ENCODE data around the gene EPB41L5.
A peak's percentile ranks its signal among the peaks of the same experiment; 100 is the strongest.

Gene EPB41L5

DNA sequence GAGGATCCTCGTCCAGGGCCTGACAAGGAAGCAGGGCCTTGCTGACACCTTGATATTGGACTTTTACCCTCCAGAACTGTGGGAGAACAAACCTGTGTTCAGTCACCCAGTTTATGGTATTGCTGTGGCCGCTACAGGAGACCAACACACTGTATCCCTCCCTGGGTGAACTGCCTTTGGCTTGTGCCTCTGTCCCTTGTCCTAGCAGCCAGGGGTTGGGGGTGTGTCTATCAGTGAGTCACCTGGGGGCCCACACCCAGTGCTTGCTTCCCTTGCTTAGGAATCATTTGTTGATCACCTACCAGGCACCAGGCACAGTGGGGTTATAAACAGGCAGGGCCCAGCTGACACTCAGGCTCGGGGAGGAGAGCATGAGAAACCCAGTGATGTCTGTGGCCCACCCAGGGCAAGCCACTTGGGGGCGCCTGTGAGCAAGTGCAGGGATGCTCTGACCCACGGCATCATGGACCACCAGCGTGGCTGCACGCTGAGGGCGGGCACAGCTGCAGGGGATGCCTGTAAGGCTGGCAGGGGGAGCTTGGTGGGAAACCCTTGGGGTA, 193.2 kb downstream of the EPB41L5 start:
- DNase-seq = no peak

DNA sequence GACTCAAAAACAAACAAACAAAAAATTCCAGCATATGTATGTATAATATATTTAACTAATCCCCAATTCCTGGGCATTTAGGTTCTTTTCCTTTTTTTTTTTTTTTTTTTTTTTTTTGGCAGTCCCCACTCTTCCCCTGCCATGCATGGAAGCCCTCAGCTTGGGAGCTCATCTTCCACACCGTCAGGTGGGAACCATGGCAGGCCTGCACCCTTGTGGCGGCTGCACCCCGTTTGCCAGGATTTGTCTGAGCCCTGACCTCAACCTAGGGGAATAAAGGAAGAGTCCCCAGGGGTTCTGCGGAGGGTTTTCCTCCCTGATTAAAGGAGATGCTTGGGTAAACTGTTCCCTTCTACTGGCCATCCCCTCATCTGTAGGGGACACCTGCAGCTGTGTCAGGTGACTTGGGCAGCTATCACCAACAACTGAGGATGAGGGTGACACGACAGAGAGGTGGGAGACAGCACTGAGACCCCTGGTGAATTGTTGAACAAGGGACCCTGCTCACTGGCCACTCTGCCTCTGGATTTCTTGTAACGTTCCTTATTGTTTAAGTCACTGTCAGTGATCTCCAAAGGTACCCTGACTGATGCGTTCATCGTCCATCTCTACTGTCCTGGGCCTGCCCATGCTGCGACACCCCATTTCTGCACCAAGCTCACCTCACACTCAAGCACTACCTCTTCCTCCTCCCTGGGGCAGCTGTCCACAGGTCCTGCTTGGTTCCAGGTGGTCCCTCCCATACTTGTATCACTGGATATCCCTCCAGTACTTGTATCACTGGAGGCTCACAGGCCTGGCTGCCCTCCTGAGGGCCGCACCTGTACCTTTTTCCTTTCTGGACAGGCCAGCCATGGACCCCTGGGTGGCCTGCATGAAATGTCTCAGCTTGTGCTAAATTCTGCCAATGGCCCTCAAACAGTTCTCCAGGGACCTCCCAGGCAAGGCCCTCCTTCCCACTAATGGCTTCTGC, 195.8 kb downstream of the EPB41L5 start:
- DNase-seq = no peak

DNA sequence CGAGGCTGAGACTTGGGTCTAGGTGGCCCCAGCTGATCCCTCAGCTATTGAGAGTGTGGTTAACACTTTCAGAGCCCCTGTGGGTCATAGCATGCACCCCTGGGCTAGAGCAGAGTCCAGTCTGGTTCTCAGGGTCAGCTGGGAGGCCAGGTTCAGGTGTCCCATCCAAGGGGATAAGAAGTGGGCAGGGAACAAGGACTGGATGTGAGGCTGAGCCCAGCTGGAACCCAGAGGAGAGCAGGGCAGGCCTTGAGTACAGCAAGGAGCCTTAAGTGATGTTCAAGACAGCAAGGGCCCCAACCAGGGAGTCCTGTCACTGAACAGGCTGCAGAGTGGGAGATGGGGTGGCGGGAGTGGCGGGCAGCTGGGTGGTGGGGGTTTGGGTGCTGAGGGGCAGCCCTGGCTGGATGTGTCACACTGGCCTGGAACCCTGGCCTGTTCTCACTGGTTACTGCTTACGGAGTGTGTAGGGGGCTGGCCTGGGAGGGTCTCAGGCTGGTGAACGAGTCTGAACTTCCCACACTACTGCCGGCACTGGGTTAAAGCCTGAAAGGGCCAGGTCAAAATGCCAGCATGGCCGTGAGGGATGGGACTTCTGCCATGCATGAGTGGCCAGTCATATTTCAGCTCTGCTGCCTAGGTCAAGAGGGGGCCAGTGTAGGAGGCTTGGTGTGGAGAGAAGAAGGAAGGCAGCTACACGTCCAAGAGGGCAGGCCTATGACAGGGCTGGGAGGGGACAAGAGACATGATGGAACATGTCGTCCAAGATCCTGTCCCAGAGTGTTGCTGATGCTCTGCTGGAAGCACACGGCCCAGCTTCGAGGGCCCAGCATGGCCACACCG, 196.8 kb downstream of the EPB41L5 start:
- DNase-seq = no peak

DNA sequence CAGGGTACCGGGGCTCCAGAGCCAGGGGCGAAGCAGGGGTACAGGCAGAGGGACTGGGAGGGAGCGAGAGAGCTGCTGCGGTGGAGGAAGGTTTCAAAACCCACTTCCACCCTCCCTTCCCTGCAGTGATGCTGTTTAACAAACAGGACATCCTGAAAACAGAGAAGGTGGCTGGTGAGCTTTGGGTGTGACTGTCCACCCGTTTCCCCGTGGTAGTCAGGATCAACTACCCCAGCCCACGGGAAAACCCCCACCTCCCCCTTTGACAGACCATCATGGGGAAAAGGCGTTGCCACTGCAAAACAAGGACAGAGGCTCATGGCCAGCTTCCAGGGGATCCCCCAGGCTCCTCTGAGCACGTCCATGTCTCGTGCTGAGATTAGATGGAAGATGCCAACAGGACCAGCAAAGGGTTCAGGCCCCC, 197.4 kb downstream of the EPB41L5 start:
- no peak for DNase-seq

DNA sequence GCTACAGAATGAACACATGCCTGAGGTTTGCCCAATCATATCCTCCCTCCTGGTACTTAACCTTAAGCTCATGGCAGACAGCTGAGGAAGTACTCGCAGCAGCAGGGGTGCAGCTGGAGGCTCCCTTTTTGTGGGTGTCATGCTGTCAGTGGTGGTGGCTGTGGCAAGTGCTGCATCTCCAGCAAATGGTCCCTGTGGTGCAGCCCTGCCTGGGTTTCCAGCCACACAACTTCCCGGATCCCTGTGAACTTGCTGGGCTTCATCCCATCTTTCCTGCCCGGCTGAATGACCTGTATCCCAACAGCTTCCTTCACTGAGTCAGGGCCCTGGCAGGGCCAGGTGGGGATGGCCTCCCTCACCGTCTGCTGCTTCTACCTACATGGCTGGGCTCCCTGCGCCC, 205.3 kb downstream of the EPB41L5 start:
- DNase-seq = no peak

DNA sequence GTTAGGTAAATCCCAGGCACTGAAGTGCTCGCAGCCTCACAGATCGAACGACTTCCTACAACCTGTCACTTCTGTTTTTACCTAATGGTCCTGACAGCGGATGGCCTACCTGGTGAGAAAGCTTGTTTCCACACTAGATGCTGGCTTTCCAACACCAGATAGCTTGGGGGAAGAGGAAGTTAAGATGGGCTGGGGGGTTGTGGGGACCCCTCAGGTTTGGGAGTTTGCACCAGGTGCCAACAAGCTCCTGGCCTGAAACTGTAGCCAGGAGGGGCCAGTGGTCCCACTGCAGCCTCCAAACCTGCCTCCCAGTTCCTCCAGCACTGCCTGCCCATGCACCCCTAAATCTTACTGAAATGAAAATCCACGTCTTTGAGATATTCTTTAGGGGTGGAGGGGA, 206.4 kb downstream of the EPB41L5 start:
- no peak for DNase-seq

DNA sequence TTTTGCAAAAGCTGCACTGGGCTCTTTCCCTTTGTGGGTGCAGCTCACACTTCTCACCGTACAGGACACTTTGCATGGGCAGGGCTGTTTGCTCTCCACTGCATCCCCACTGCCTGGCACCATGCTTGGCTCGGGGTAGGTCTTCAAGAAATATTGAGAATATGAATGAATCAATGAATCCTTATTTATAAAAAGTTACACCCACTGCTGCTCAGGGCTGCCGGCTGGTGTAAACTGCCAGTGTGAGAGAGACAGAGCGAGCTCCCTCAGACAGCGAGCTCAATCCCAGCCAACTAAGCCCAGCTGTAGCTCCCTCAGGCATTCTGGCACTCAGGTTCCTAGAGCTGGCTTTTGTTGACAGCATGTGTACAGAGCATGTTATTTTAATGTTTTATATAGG, 206.9 kb downstream of the EPB41L5 start:
- no peak for DNase-seq

DNA sequence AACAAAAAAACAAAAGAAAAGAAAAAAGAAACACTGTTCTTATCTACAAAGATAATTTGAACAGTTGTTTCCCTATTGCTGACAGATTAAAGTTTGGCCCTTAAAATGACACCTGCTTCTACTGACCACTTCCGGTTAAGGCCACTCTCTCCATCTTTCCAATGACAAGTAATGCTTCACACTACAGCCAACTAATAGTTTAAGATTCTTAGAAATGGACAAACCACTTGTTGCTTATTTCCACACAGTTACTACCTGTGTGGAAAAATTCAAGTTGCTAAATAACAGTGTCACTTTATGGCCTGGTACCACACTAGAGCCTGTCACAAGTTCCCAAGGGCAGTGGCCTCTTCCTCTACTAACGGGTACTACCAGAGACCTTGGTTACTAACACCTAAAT, 207.9 kb downstream of the EPB41L5 start:
- no peak for DNase-seq

DNA sequence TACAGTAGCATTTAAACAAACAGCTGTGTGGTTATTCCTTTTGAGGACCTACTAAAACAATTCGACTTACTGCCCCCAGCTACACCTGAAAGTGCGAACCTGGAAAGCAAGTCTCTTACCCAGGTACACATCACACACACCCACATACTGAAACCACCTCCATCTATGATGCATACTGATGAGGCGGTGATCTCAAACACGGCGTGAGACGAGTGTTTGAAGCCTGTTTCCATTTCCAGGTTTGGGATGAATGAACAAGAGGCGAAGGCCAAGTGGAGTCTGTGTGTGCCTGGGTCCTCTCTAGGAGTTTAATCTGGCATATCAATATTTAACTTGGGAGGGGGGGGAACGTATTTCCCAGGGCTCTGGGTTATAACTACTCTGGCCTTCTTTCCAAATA, 208.7 kb downstream of the EPB41L5 start:
- no peak for DNase-seq

DNA sequence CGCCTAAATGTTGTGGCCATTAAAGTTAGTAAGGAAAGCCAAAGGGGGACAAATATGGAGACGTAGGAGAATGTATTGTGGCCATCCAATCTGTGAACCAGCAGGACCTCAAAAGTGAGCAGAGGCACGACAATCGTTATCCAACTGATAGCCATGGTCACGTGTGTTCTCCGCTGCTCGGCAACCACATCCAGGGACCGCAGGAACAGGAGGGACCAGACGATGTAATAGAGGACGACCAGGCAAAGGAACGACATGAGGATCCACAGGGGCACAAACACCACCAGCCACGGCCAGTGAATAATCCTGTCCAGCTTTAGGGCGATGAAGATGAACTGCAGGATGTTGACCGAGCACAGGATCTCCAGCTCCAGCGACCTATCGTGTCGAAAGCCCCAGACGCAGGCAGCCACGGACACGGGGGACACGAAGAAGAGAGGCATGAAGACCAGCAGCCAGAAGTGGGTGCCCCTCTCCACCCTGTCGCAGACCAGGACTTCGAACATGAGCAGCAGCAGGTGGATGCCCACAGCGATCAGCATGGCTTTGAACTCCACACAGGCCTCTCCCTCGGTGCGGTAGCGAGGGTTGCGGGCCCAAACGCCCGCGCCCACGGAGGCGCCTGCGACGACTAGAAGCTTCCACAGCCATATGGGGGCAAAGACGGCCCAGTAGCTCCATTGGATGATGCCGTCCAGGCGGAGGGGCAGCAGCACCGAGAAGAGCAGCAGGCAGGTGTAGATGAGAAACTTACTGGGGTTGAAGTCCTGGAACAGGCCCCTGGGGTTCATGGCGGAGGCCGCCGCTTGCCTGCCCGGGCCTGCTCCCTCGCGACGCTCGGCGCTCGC, 209.5 kb downstream of the EPB41L5 start:
- DNase-seq = no peak

DNA sequence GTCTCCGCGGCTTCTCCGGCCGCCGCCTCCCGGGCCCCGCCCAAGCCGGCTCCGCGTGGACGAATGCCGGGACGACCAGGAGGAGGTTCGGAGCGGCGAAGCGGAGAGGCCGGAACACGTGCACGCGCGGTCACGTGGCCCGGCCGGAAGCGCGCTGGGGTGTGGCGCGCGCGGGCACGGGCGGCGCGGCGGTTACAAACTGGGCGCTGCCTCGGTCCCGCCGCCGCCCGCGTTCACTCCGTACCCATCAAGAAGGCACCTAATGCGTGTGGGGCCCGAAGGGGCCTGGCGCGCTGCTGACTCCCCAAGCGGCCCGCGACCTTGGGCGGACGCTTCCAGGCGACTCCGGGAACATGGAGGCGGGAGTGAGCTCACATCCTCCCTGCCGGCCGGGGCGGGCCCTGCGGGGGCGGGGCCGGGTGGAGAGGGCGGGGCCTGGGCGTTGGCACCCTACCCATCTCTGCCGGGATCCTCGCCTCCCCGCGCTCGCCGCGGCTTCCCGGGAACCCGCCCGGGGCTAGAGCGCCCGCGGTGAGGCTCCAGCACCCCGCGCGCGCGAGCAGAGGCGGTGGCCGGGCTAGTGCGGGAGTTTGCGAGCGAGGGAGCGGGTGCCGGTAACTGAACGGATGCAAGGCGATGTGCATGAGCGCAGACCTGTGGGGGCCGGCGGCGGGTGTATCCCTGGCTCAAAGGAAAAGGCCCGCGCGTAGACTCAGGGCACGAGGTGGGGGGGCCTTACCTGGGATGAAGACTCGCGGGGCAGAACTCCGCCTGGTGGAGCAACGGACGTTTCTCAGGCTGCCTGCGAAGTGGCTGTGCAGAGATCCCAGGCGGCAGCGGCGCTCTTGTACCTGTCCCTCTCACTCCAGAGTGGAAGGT, 210.4 kb downstream of the EPB41L5 start, which contains the start of gene TMEM185B:
TSS of gene TMEM185B (minus strand) at position 367 of the 879 bp plus-strand sequence. CDS start 424 bp downstream, outside the sequence.
- DNase-seq = peak; percentile 47 to 72

DNA sequence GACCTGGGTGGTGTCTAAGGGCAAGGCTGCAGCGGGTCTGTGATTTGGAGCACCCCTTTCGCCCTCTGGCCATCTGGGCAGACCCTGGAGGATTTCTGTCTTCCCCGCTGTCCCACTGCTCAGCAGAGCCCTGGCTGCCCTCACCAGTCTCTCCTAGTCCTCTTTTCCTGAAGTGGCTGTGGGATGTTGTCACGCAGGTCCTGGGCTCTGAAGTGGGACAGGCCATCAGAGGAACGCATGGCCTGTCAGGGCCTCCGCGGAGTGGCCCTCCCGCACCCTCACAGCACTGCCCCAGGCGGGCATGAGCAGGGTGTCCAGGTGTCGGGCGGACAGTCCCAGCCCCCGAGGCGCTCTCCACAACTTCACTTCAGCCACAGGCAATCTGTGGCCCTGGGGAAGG, 211.4 kb downstream of the EPB41L5 start:
- DNase-seq = no peak

DNA sequence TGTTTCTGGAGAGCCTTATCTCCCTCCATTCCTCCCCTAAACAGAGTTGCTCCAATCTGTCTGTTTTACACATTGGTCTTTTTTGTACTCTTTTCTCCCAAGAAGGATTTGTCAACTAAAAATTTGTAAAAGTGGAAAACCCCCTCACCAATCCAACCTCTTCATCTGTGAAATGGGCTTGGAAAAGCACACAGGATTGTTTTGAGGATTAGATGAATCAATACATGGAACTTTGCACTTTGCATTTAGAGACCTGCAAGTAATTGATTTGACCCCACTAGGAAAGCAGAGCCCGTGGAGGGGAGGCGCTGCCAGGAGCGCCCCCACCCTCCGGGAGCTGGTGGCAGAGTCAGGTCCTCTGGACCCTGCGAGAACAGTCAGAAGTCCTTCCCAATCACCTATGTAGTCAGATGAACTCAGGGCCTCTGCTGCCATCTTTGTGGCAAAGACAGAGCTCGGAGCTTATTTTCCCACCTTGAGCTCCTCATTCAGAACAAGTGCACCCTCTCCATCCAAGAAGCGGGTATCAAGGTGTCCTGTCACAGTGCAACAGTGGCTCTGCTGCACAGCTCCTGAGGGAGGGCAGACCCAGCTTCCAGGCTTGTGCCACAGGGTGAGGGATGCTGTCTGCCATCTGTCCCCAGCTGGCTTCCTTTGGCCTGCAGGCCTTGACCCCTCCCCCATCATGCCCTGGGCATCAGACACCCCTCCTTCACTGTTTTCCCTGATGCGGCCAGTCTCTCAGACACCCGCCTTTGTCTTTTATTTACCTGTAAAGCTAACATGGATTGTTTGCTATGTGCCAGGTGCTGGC, 212.1 kb downstream of the EPB41L5 start:
- DNase-seq = no peak

DNA sequence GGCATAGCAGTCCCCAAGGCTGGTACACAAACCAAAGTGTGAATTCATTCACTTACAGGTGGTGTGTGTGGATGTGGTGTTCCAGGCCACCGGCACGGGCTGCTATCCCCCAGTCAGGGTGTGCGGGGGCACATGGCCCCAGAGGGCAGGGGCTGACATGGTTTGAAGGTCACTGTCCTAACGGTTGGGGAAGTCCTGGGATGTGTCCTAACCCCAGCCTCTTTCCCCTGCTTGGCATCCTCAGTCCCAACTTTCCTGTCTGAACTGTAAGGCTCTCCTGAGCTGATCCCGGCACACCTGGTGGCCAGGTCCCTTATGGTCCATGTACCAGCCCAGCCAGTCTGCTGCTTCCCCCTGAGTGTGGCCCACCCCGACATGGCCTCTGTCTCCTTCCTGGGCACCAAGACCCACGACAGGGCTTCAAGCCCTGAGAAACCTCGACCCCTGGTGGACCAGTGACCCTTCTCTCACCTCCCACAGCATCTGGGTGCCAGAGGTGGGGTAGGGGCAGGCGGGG, 212.7 kb downstream of the EPB41L5 start:
- DNase-seq = no peak

DNA sequence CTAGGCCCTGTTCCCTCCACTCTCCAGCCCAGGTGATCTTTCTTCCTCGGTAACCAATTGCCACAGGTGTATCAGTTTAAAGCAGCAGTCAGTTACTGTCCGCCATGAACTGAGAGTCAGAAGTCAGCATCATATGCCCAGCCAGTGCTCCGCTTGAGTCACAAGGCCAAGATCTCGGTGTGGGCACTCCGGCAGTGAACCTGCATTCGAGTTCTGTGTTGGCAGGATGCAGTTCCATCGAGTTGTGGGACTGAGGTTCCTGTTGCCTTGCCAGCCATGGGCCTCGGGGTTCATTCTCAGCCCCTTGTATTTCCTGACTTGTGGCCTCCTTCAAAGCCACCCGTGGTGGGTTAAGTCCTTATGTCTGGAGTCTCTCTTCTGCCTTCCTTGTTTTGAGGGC, 213.4 kb downstream of the EPB41L5 start:
- DNase-seq = no peak

DNA sequence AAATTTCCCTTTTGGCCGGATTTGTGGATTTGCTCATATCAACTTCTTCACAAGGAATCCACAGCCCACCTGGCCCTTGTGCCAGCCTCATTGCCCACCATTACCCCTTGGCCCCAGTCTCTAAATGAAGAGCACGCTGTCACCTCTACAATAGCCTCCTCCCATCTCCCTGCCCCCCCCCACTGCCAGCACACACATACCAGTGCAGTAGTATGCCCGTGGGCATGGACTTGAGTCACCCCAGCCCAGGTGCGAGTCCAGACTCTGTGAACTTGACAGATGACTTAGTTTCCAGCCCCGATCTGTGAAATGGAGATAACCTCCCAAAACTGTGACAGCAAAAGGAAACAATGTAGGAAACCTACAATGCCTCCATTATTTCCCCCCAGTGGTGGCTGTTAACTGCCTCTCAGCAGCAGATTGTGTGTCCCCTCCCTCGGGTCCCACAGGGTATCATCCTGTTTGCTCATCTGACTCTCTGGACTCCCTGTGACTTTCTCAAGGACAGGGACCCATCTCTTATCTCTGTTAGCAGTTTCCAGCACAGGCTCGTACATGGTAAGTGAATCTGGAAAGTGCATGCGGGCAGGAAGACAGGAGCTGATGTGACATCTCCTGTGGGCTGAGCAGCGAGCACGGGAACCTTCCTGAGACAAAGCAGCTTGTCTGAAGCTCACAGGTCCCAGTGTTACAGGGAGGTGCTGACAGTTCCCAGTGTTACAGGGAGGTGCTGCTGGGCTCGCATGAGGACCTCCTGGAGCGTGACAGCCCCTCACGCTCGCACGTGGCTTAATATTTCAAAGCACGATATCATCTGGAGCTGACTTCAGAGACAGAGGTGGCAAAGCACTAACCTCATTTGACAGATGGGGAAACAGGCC, 214.5 kb downstream of the EPB41L5 start:
- DNase-seq = no peak

DNA sequence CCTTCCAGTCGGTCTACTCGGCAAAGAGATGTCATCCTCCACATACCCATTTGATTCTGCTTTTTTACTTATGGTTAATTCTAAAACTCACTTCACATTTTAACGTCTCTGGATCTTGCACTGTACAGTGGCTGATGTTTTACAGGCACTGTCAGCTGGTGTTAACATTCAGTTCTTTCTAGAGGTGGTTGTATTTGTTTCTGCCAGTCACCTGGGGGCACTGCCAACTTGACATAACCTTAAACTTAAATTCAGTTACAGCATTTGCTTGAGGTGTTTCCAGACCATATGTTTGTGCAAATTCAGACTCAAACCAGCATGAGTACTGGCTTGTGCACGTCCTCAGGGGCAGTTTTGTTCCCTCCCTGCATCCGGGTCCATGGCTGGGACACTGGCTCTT, 215.6 kb downstream of the EPB41L5 start:
- DNase-seq = peak in 1 of 2 experiments; percentile 14
